HG03135 (cell line): ENCODE data around the gene NVL.
A peak's percentile ranks its signal among the peaks of the same experiment; 100 is the strongest.
"Not testable (repeated sequence)": the region's sequence is repeated elsewhere in the genome, so short reads cannot be mapped to it uniquely, and the experiment has no call there.

ENCODE experiments used
- ATAC-seq: cut with Tn5 transposase; IDR thresholded peaks from one replicate; pipeline ENCODE4 v1.9.1; 2021; ENCODE audit warnings: mild to moderate bottlenecking, moderate library complexity; ENCODE audit not compliant: unreplicated experiment

Gene NVL

DNA sequence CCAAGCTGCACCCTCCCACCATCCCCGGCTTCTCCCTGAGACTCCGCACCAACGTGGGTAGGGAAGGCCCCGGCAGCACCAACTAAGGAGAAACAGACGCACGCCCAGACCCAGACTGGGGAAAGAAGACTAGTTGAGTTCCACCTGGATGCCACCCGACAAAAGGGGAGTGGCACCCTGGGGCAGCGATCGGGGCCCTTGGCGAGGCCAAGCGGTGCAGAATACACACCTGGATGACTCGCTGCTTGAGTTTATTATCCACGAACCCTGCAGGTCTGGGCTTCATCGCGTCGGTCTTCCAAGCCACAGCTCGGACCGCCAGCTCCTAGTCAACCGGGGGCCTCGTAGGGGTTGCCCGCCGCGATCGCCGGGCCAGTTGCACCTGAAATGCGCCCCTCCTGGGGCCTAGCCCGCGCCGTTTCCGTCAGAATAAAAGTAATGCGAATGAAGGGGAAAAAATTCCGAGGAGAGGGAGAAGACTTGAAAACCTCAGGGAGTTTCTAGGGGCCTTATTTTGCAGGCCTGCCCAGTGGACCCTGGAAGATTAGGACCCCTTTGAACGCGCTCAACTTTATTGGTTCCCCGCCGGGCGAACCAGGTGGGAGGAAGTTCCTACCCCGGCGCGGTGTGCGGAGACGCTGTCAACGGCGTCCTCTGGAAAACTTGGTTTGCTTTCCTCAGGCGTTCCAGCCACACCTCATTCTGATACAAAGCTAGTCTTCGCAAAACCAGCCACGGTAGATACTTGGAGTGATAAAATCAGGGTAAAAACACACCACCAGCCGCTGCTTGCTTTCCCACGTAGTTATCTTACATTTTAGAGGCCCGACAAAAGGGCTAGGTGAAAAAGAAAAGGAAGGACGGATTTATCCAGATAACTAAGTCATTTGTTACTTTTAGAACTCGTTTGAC, at the start of gene NVL:
TSS of gene NVL (minus strand) at position 331 of the 912 bp plus-strand sequence. CDS start at position 286, 45 bp downstream.
- peak; percentile 82 for ATAC-seq

GRCh38 chr1:224378855-224379631, 49.1 kb upstream of the NVL start:
- ATAC-seq: peak; percentile 34

GRCh38 chr1:224377676-224378006, 47.7 kb upstream of the NVL start:
- peak; percentile 37 for ATAC-seq

DNA sequence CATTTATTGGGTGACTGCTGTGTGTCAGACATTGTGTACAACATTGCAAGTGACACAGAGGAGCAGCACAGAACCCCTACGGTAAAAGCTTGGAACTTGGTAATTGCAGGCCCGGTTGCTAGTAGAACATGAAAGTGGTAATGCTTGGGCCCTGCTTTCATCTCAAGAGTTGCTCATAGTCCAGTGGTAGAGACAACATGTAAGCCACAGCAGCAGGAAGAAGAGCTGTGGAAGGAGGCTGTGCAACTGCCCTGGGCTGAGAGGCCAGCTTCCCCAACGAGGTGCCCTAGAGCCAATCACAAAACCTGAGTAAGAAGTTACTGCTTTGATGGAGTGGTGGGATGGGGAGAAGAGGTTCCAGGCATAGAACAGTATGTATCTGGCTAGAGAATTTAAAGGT, 45.1 kb upstream of the NVL start:
- no peak for ATAC-seq

- ATAC-seq: no peak
Observed at GRCh38 chr1:224373008-224373590, 43.1 kb upstream of the NVL start.

DNA sequence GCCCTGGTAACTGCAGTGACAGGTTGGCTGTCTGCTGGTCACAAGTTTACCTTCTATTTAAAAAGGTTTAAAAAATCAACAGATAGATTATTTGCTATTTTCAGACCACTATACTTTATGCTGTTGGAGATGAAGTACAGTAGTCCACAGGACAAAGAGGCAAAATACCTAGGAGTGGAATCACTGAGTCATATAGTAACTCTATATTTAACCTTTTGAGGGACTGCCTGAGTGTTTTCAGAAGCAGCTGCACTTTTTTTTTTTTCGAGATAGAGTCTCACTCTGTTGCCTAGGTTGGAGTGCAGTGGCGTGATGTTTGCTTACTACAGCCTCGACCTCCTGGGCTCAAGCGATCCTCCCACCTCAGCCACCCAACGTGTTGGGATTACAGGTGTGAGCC, 38.4 kb upstream of the NVL start:
- peak; percentile 67 for ATAC-seq

- no peak for ATAC-seq
Observed at GRCh38 chr1:224359207-224359606, 29.2 kb upstream of the NVL start.

DNA sequence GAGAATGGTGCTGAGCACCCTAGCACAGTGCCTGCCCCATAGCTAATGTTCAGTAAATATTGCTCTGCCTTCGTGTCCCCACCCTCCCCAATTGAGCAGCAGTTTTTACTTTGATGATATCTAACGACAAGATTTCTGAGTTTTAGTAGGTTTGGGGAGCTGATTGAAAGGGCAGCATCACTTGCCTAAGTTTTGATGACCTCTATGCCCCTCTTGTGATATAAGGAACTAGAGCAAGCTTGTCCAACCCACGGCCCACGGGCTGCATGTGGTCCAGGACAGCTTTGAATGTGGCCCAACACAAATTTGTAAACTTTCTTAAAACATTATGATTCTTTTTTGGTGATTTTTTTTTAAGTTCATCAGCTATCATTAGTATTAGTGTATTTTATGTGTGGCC, 28.3 kb upstream of the NVL start:
- no peak for ATAC-seq

DNA sequence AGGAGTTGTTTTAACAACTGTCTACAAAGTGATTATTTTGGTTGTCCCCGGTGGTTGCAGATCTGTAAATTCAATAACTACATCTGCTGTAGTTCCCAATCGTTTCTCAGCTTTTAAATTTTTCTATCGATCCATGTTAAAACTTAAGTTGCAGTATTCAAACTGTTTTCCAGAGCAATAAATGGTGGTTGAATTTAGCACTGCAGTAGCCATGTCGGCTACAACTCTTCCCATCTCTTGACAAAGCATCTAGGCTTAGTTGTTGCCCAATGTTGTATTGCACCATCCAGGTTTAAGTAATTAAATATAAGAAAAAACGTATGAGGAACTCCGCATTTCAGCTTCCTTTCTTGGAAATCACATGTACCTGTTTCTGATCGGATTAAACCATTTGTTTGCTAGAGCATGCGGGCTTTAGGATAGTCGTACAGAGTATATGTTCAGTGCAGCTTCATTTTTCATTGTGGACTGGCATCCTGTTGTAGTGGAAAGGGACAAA, 27.7 kb upstream of the NVL start:
- ATAC-seq: no peak

DNA sequence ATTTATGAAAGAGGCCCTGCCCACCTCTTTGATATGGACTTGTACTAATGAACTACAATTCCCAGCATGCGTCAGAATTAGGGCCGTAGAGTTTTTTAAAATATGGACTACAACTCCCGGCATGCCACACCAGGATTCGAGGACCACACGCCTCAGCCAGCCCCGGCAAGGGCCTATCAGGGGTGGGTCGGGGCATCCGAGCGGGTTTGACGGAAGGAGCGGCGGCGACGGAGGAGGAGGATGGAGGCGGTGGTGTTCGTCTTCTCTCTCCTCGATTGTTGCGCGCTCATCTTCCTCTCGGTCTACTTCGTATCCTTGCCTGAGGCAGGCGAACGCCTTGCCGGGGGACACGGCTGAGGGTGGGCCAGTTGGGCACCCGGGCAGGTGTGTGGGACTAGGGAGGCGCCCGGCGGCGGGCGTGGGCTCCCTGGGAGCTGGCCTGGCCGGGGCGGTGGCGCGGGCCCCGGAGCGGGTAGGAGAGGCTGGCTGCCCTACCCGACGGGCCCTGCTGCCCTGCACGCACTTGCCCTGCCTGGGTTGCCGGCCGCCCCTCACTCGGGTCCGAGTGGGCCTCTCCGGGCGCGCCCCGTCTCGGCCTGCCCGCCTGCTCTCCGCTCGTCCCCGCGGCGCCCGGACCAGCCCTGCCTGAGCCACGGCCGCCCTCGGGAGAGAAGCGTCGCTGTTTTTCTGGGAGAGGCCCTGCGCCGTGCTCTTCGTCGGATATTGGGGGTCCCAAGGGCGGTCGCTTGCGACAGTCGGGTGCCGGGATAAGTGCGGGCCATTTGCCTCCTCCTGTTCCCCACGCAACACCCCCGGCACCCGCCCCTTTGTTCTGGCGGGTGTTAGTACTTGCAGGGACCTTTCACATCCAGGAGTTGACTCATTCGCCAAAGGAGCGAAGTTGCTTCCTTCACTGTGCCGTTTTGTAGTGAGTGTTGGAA, 27.0 kb upstream of the NVL start, which contains the start of gene CNIH4:
TSS of gene CNIH4 (plus strand) at position 195 of the 941 bp plus-strand sequence. CDS start at position 241, 46 bp downstream.
- ATAC-seq: peak; percentile 98

GRCh38 chr1:224353975-224354925, 24.3 kb upstream of the NVL start:
- no peak for ATAC-seq

GRCh38 chr1:224352436-224353085, 22.6 kb upstream of the NVL start:
- not testable (repeated sequence) for ATAC-seq

DNA sequence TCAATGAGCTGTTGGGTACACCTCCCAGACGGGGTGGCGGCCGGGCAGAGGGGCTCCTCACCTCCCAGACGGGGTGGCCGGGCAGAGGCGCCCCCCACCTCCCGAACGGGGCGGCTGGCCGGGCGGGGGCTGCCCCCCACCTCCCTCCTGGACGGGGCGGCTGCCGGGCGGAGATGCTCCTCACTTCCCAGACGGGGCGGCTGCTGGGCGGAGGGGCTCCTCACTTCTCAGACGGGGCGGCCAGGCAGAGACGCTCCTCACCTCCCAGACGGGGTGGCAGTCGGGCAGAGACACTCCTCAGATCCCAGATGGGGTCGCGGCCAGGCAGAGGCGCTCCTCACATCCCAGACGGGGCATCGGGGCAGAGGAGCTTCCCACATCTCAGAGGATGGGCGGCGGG, 19.7 kb upstream of the NVL start:
- not testable (repeated sequence) for ATAC-seq

DNA sequence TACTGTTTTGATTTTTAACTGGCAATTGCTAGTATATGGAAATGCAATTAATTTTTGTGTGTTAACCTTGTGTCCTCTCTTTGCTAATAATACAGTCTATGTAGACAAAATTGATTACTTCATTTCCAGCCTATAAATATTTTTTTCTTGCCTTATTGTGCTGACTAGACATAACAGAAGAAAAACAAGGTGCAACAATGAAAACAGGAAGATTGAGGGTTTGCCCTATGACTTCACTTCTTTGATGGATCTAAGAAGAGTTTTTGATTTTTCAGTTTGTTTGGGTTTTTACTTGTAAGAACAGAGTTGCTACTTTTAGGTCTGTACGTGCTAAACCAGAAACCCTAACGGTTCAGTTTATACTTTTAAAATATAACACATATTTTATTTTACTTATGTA, 18.2 kb upstream of the NVL start:
- no peak for ATAC-seq

DNA sequence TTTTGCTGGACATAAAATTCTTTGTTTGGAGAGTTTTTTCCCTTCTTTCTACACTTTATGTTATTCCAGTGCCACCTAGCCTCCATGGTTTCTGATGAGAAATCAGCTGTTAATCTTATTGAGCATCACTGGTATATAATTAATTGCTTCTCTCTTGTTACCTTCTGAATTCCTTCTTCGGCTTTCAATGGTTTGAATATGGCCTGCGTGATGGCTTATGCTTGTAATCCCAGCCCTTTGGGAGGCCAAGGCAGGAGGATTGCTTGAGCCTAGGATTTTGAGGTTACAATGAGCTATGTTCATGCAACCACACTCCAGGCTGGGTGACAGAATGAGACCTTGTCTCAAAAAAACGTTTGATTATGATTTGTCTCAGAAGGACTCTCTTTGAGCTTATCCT, 13.7 kb upstream of the NVL start:
- no peak for ATAC-seq

GRCh38 chr1:224340453-224341384, 10.7 kb upstream of the NVL start:
- ATAC-seq: peak; percentile 75

DNA sequence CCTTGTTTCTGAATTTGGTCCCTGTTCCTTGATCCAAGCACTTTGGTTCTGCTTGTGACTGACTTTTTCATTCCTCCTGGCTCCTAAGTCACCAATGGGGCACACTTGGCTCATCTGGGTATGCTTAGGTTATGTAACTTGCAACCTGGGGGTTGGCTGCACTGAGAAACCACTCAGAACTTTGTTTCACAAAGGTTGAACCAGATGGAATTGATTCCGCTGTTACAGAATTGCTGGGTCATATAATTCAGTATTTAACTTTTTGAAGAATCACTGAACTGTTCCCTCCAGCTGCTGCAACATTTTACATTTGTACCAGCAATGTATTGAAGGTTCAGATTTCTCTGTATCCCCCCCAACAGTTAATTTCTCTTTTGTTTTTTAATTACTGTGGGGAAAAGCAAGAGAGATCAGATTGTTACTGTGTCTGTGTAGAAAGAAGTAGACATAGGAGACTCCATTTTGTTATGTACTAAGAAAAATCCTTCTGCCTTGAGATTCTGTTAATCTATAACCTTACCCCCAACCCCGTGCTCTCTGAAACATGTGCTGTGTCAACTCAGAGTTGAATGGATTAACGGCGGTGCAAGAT, 9.6 kb upstream of the NVL start:
- ATAC-seq: no peak
